Breast epithelium (tissue), 4 donors: Measurements from ENCODE around the gene VPS26B. TPM values are rescaled to one million over a fixed set of nuclear protein-coding genes. Genes with fewer than 3 reads are reported as not detected.

ENCODE experiments used
- DNase-seq, 2 donors: peaks; one replicate each; pipeline ENCODE4 v3.0.0-alpha.2; 2019; ENCODE audit warnings: low spot score in 2 of 2
- H3K27ac ChIP-seq, 2 donors: fragments of 200-600 bp; sonication (generic) in 1 of 2; one replicate each; pipeline ENCODE4 v1.5.1; 2016 to 2019; ENCODE audit warnings: mild to moderate bottlenecking in 1 of 2
- H3K27me3 ChIP-seq, 2 donors: fragments of 200-600 bp; sonication (generic) in 1 of 2; one replicate each; pipeline versions ENCODE4 v1.5.1 to v1.6.0; 2017 to 2019; ENCODE audit warnings: control low read depth in 1 of 2, mild to moderate bottlenecking in 1 of 2
- H3K36me3 ChIP-seq: fragments of 200-600 bp; one replicate; pipeline ENCODE4 v1.5.1; 2019
- H3K4me1 ChIP-seq, 2 donors: fragments of 200-600 bp; sonication (generic); one replicate each; pipeline ENCODE4 v1.5.1; 2016 to 2019; ENCODE audit warnings: control low read depth in 1 of 2
- H3K4me3 ChIP-seq, 3 donors: fragments of 200-600 bp; sonication (generic); 1 replicate in 2 of 3; 2 replicates in 1 of 3; pipeline ENCODE4 v1.5.1; 2016 to 2019; ENCODE audit warnings: mild to moderate bottlenecking in 3 of 3, moderate library complexity in 2 of 3
- H3K9me3 ChIP-seq, 2 donors: fragments of 200-600 bp; sonication (generic) in 1 of 2; one replicate each; pipeline ENCODE4 v1.5.1; 2016 to 2019; ENCODE audit warnings: control low read depth in 1 of 2
- POLR2A ChIP-seq: fragments of 450-650 bp; IDR thresholded peaks from one replicate; pipeline ENCODE4 v1.6.1; 2016; ENCODE audit warnings: antibody characterized with exemption, mild to moderate bottlenecking, moderate library complexity
- POLR2AphosphoS5 ChIP-seq, 3 donors: sonication (generic); formaldehyde crosslinking; IDR thresholded peaks; one replicate each; pipeline ENCODE4 v1.6.1; 2017; ENCODE audit warnings: antibody characterized with exemption in 3 of 3
- intact Hi-C: fragments of 100-400 bp; cut with DNase I; formaldehyde crosslinking; loops from one replicate; pipeline ENCODE4 v1.15.1; 2023; ENCODE audit warnings: low total_unique reads
- total RNA-seq, 3 donors: library from RNA; depleted of rRNA; stranded (reverse); fragments of >200 nt; gene quantifications; one replicate each; pipeline ENCODE4 v1.1.0, GENCODE V29; 2016
- TF ChIP-seq, protein P1 (sequence below), 3 donors: fragments of 450-650 bp; IDR thresholded peaks; one replicate each; pipeline ENCODE4 v1.5.1; 2016 to 2017; ENCODE audit warnings: antibody characterized with exemption in 3 of 3, mild to moderate bottlenecking in 3 of 3, moderate library complexity in 3 of 3

Gene VPS26B
- total RNA-seq, 3 donors from 2014 or later, result 34.4 to 45.0 (median 40.1) TPM

DNA sequence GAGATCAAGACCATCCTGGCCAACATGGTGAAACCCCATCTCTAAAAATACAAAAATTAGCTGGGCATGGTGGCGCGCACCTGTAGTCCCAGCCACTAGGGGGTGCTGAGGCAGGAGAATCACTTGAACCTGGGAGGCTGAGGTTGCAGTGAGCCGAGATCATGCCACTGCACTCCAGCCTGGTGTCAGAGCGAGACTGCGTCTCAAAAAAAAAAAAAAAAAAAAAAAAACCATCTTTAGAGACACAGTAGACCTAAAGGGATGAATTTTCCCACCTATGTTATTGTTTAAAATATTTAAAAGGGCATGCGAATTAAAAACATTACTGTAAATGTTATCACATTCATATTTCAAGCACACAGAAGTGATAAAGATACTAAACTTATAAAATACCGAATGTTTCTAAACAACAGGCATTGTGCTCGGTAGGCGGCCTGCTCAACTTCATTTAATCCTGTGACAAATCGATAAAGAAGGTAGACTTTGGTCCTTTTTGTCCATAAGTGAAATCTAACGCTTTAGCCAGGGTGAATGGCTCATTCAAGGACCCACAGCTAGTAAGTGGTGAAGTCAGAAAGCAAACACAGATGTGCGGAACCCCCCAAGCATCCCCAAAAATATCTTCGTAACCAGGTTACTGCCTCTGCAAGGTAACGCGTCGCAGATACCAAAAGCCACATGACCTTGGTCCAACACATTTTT is 16.8 kb upstream of the VPS26B start:
- Histone ChIP-seq H3K27me3 (no peaks in the 10 kb centered on the region), H3K36me3 (no peaks in the 10 kb centered on the region), H3K27ac (no peak overlapping the region), H3K4me1 (no peaks in the 10 kb centered on the region), H3K9me3 (no peaks in the 10 kb centered on the region), H3K4me3 (no peak overlapping the region)
- no peak for DNase-seq
- intact Hi-C loops, result no loop called here
- TF ChIP-seq POLR2A (no peak), POLR2AphosphoS5 (IDR thresholded peaks at IDR 0.05) (no peak)
- TF ChIP-seq, protein P1, sequence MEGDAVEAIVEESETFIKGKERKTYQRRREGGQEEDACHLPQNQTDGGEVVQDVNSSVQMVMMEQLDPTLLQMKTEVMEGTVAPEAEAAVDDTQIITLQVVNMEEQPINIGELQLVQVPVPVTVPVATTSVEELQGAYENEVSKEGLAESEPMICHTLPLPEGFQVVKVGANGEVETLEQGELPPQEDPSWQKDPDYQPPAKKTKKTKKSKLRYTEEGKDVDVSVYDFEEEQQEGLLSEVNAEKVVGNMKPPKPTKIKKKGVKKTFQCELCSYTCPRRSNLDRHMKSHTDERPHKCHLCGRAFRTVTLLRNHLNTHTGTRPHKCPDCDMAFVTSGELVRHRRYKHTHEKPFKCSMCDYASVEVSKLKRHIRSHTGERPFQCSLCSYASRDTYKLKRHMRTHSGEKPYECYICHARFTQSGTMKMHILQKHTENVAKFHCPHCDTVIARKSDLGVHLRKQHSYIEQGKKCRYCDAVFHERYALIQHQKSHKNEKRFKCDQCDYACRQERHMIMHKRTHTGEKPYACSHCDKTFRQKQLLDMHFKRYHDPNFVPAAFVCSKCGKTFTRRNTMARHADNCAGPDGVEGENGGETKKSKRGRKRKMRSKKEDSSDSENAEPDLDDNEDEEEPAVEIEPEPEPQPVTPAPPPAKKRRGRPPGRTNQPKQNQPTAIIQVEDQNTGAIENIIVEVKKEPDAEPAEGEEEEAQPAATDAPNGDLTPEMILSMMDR (IDR thresholded peaks at IDR 0.05), result peak in 2 of 3 donors; percentile 49 to 58

DNA sequence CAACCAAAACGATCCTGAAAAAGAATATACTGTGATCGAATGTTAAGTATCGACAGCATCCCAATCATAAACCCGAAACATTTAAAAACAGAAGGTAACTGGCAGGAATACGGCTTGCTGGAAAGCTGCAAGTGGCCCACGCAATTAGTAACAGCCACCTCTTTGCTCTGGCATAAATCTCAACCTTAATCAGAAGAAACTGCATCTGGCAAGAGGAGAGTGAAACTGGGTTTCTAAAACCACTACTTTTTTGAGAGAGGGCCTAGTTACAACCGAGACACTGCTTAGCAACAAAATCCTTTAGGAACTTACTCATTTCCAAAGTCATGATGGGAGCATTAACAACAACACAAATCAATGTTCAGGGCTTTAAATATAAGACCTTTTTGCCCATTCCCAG is 8.6 kb upstream of the VPS26B start:
- Histone ChIP-seq H3K4me3 (no peak overlapping the region), H3K9me3 (no peaks in the 10 kb centered on the region), H3K36me3 (no peaks in the 10 kb centered on the region), H3K27me3 (no peaks in the 10 kb centered on the region), H3K27ac (no peak overlapping the region), H3K4me1 (no peaks in the 10 kb centered on the region)
- intact Hi-C loops, result no loop called here
- DNase-seq, result no peak
- TF ChIP-seq POLR2AphosphoS5 (IDR thresholded peaks at IDR 0.05), result no peak
- TF ChIP-seq, protein P1 (IDR thresholded peaks at IDR 0.05), result no peak
- no peak for TF ChIP-seq POLR2A

DNA sequence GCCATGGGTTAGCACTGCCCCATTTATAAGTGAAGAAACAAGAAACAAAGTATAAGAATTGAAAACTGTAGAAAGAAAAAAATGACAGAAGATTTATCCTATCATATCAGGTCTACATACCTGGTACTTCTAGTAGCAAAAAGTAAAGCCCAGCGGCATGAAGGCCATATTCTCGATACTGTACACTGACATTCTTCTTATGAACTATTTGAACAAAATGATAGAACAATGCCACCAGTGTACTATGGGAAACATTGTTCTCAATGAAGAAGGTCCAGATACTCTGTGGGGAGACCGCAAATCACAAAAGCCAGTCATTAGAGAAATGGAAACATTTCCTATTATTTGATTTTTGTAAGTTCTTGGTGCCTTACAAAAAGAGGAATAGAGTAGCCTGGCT is 7.7 kb upstream of the VPS26B start:
- Histone ChIP-seq H3K4me1 (no peaks in the 10 kb centered on the region), H3K9me3 (no peaks in the 10 kb centered on the region), H3K27me3 (no peaks in the 10 kb centered on the region), H3K27ac (no peak overlapping the region), H3K36me3 (no peaks in the 10 kb centered on the region), H3K4me3 (no peak overlapping the region)
- no peak for DNase-seq
- TF ChIP-seq, protein P1 (IDR thresholded peaks at IDR 0.05), result no peak
- TF ChIP-seq POLR2A, result no peak
- no peak for TF ChIP-seq POLR2AphosphoS5 (IDR thresholded peaks at IDR 0.05)
- intact Hi-C loops, result no loop called here

DNA sequence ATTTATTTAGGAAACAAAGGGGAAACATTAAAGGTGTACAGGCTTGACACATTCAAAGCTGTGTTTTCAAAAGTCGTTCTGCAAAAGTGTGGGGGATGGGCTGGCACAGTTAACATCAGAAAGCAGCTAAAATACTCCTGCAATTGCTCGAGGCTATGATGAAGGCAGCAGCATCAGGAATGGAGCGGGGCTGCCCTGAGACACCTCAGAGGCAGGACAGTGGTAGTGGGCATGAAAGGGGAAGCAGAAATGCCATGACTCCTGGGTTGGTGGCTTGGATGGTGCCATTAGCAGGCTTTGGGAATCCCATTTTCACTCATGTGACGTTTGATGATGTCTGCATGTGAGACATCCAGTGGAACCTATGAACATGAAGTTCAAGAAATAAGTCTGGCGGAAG is 1.4 kb upstream of the VPS26B start:
- peaks cover 5 to 11% of the 10 kb centered on the region in 2 donors for H3K4me1 ChIP-seq

More for the DNA sequence above, 1.4 kb upstream of the VPS26B start:
- no peak for DNase-seq
- Histone ChIP-seq H3K36me3 (no peaks in the 10 kb centered on the region), H3K4me3 (peak overlapping the region; percentile 80 to 99 (median 81)), H3K27ac (no peak overlapping the region), H3K27me3 (no peaks in the 10 kb centered on the region), H3K9me3 (no peaks in the 10 kb centered on the region)
- TF ChIP-seq POLR2AphosphoS5 (IDR thresholded peaks at IDR 0.05) (no peak), POLR2A (no peak)
- TF ChIP-seq, protein P1 (IDR thresholded peaks at IDR 0.05), result no peak
- intact Hi-C loops, result no loop called here
